Endothelial cell of umbilical vein (primary cell): ENCODE data around the gene SPPL3. TPM values are rescaled to one million over a fixed set of nuclear protein-coding genes. Genes with fewer than 3 reads are reported as not detected.

Experiments used
- BruUV-seq: library from RNA; stranded (reverse); fragments of 400-500 nt; replicated peaks from 2 replicates; lab custom pipeline; 2021; lab: Mats Ljungman, UMichigan
- CTCF ChIA-PET: fragments of 300-600, 350-600 bp; sonication (Branson Sonifier 250); formaldehyde crosslinking; loops from one replicate; lab custom pipeline; 2021; ENCODE audit warnings: antibody characterized with exemption, inconsistent platforms; lab: Charles Lee
- POLR2A ChIA-PET: fragments of 300-600, 350-600 bp; sonication (Branson Sonifier 250); formaldehyde crosslinking; loops from one replicate; lab custom pipeline; 2021; ENCODE audit warnings: antibody characterized with exemption, inconsistent platforms; lab: Charles Lee
- DNase-seq: peaks from one replicate; pipeline ENCODE4 v3.0.0-alpha.2; 2011; ENCODE audit warnings: low read depth, low spot score
- FAIRE-seq: peaks from 2 replicates; lab custom pipeline; 2011; peaks lifted over from hg19 to GRCh38; lab: Jason Lieb, UNC
- H2AFZ ChIP-seq: 2 replicates; pipeline ENCODE4 v1.6.0; 2012; ENCODE audit warnings: low read depth, low read length, control low read depth, inconsistent platforms
- H3K27ac ChIP-seq: 2 replicates; pipeline ENCODE4 v1.5.1; 2011; ENCODE audit warnings: low read depth, mild to moderate bottlenecking, control low read depth, low read length, moderate library complexity; ENCODE audit not compliant: insufficient read depth
- H3K27me3 ChIP-seq, 2 experiments: 2 replicates each; pipeline versions ENCODE4 v1.6.0 to v1.6.1; 2011; ENCODE audit warnings: low read length in 2 of 2, mixed read lengths in 1 of 2; ENCODE audit not compliant: control insufficient read depth in 2 of 2, insufficient read depth in 2 of 2
- H3K36me3 ChIP-seq, 2 experiments: 2 replicates in 1 of 2; 3 replicates in 1 of 2; pipeline ENCODE4 v1.5.1; 2011; ENCODE audit warnings: low read length in 2 of 2, mild to moderate bottlenecking in 1 of 2, moderate library complexity in 1 of 2; ENCODE audit not compliant: control insufficient read depth in 2 of 2, insufficient read depth in 2 of 2; ENCODE audit errors: extremely low read depth in 1 of 2
- H3K4me1 ChIP-seq: 3 replicates; pipeline ENCODE4 v1.5.1; 2011; ENCODE audit warnings: mild to moderate bottlenecking, low read length; ENCODE audit not compliant: control insufficient read depth, insufficient read depth; ENCODE audit errors: extremely low read depth
- H3K4me2 ChIP-seq: 2 replicates; pipeline ENCODE4 v1.6.1; 2011; ENCODE audit warnings: low read length, control low read depth, mixed read lengths; ENCODE audit not compliant: insufficient read depth
- H3K4me3 ChIP-seq, 3 experiments: fragments of 200-600 bp in 1 of 3; sonication (generic), shearing (Covaris generic) in 1 of 3; replicated peaks in 1 of 3; 2 replicates each; pipeline ENCODE4 v1.5.1; 2011 to 2016; ENCODE audit warnings: control low read depth in 3 of 3, low read length in 3 of 3, mild to moderate bottlenecking in 2 of 3, inconsistent platforms in 1 of 3, low read depth in 1 of 3, moderate library complexity in 1 of 3; ENCODE audit not compliant: insufficient read depth in 1 of 3
- H3K79me2 ChIP-seq: 2 replicates; pipeline ENCODE4 v1.6.0; 2012; ENCODE audit warnings: low read length, inconsistent platforms; ENCODE audit not compliant: control insufficient read depth, insufficient read depth
- H3K9ac ChIP-seq: replicated peaks from 2 replicates; pipeline ENCODE3; 2011; ENCODE audit warnings: low read length, control low read depth; ENCODE audit not compliant: insufficient read depth; ENCODE audit errors: extremely low read depth
- H3K9me1 ChIP-seq: replicated peaks from 3 replicates; pipeline ENCODE4 v1.6.0; 2011; ENCODE audit warnings: mild to moderate bottlenecking, low read length; ENCODE audit not compliant: control insufficient read depth, insufficient read depth; ENCODE audit errors: extremely low read depth
- H3K9me3 ChIP-seq: replicated peaks from 2 replicates; pipeline ENCODE4 v1.5.1; 2012; ENCODE audit warnings: low read length, inconsistent platforms; ENCODE audit not compliant: control insufficient read depth, insufficient read depth
- H4K20me1 ChIP-seq: replicated peaks from 2 replicates; pipeline ENCODE3; 2011; ENCODE audit warnings: mild to moderate bottlenecking, low read length; ENCODE audit not compliant: control insufficient read depth, insufficient read depth; ENCODE audit errors: extremely low read depth
- EZH2 ChIP-seq: IDR thresholded peaks from 2 replicates; pipeline ENCODE4 v1.6.1; 2012; ENCODE audit warnings: borderline replicate concordance, low read depth, mild to moderate bottlenecking, moderate library complexity, low read length, inconsistent platforms; ENCODE audit not compliant: severe bottlenecking
- FOS ChIP-seq: IDR thresholded peaks from 2 replicates; pipeline ENCODE4 v1.6.1; 2011; ENCODE audit warnings: mild to moderate bottlenecking, low read length, moderate library complexity, borderline replicate concordance; ENCODE audit not compliant: insufficient read depth
- GATA2 ChIP-seq: IDR thresholded peaks from 2 replicates; pipeline ENCODE4 v1.7.0; 2011; ENCODE audit warnings: low read depth, mild to moderate bottlenecking, moderate library complexity, mixed read lengths, low read length; ENCODE audit not compliant: insufficient read length, insufficient read depth
- JUN ChIP-seq: IDR thresholded peaks from 2 replicates; pipeline ENCODE4 v1.6.1; 2011; ENCODE audit warnings: borderline replicate concordance, low read depth; ENCODE audit not compliant: insufficient read length, insufficient read depth
- MYC ChIP-seq: IDR thresholded peaks from one replicate; pipeline ENCODE4 v1.6.1; 2011; ENCODE audit warnings: mild to moderate bottlenecking, low read depth, low read length
- POLR2A ChIP-seq: IDR thresholded peaks from 2 replicates; pipeline ENCODE4 v1.6.1; 2012; ENCODE audit warnings: low read depth, mild to moderate bottlenecking, control low read depth, low read length
- POLR2AphosphoS5 ChIP-seq: IDR thresholded peaks from 2 replicates; pipeline ENCODE4 v1.6.1; 2012; ENCODE audit warnings: low read depth, mild to moderate bottlenecking, control low read depth, low read length, moderate library complexity; ENCODE audit not compliant: insufficient read depth
- dilution Hi-C: fragments of 300-500 bp; cut with MboI; formaldehyde crosslinking; loops from one replicate; pipeline ENCODE4 v1.15.0; 2019; ENCODE audit warnings: low sequenced_read_pairs; ENCODE audit not compliant: extremely low pct_ligation_motif_present
- intact Hi-C: fragments of 100-400 bp; cut with micrococcal nuclease; formaldehyde crosslinking; loops from one replicate; pipeline ENCODE4 v1.10.0; 2022
- polyA plus RNA-seq, 4 experiments: library from polyadenylated mRNA; depleted of rRNA in 3 of 4; stranded (reverse) in 3 of 4; unstranded in 1 of 4; fragments of >200 nt; gene quantifications; 2 replicates each; pipeline versions ENCODE4 v1.2.1 to v1.2.3, GENCODE V29; 2011 to 2012; ENCODE audit warnings: missing spikeins in 1 of 4
- total RNA-seq: library from RNA; stranded (reverse); gene quantifications from 2 replicates; pipeline ENCODE4 v1.2.3, GENCODE V29; 2021
- TF ChIP-seq, protein P1 (sequence below): IDR thresholded peaks from 2 replicates; pipeline ENCODE4 v1.6.1; 2011; ENCODE audit not compliant: insufficient read depth, insufficient read length
- TF ChIP-seq, protein P2 (sequence below), 2 donors: IDR thresholded peaks; 1 replicate in 1 of 2; 2 replicates in 1 of 2; pipeline ENCODE4 v1.5.1; 2011; ENCODE audit warnings: low read length in 2 of 2, mild to moderate bottlenecking in 2 of 2, moderate library complexity in 2 of 2, control low read depth in 1 of 2, inconsistent platforms in 1 of 2, low read depth in 1 of 2; ENCODE audit not compliant: insufficient read depth in 1 of 2; ENCODE audit errors: extremely low read depth in 1 of 2

SPPL3 gene
- total and polyA plus RNA-seq, 2 donors (not counting 3 experiments of a cell fraction or from before 2014, with no cell fraction given): 30.6 to 53.0 TPM

- H3K9me1 ChIP-seq: no peaks in the 10 kb centered on the region
- no peaks in the 10 kb centered on the region for H3K36me3 ChIP-seq
- DNase-seq (no peak), FAIRE-seq (no peak)
- no TSS peak for BruUV-seq
- no peaks in the 10 kb centered on the region for H3K9me3 ChIP-seq
- no peak overlapping the region for H3K27ac ChIP-seq
- no peak overlapping the region for H3K4me3 ChIP-seq
- dilution Hi-C loops (no loop called here), intact Hi-C loops (no loop called here)
- TF ChIP-seq JUN (no peak), POLR2AphosphoS5 (no peak), FOS (no peak), MYC (no peak), GATA2 (no peak), POLR2A (no peak), EZH2 (no peak)
- TF ChIP-seq, protein P1, sequence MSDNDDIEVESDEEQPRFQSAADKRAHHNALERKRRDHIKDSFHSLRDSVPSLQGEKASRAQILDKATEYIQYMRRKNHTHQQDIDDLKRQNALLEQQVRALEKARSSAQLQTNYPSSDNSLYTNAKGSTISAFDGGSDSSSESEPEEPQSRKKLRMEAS: no peak
- TF ChIP-seq, protein P2, sequence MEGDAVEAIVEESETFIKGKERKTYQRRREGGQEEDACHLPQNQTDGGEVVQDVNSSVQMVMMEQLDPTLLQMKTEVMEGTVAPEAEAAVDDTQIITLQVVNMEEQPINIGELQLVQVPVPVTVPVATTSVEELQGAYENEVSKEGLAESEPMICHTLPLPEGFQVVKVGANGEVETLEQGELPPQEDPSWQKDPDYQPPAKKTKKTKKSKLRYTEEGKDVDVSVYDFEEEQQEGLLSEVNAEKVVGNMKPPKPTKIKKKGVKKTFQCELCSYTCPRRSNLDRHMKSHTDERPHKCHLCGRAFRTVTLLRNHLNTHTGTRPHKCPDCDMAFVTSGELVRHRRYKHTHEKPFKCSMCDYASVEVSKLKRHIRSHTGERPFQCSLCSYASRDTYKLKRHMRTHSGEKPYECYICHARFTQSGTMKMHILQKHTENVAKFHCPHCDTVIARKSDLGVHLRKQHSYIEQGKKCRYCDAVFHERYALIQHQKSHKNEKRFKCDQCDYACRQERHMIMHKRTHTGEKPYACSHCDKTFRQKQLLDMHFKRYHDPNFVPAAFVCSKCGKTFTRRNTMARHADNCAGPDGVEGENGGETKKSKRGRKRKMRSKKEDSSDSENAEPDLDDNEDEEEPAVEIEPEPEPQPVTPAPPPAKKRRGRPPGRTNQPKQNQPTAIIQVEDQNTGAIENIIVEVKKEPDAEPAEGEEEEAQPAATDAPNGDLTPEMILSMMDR (IDR thresholded peaks at IDR 0.05; ENCODE audit: extremely low read depth in 1 of 2, insufficient read depth in 1 of 2, low read depth in 1 of 2, low read length in 2 of 2): no peak
- CTCF ChIA-PET: interaction anchor here (1.2 to 1.5 kb wide), 2 partner anchors 10 to 35 kb away, joined by 3 to 4 read pairs; no protein-coding TSS in a partner anchor
- H3K4me1 ChIP-seq: peaks cover 8% of the 10 kb centered on the region
- H3K4me2 ChIP-seq: no peak overlapping the region
- H2AFZ ChIP-seq: no peak overlapping the region
- H4K20me1 ChIP-seq: peaks cover 12% of the 10 kb centered on the region
- no peak overlapping the region for H3K9ac ChIP-seq
- POLR2A ChIA-PET: no interaction called here
- no peaks in the 10 kb centered on the region for H3K27me3 ChIP-seq
- H3K79me2 ChIP-seq: peaks cover 3% of the 10 kb centered on the region
Observed at GRCh38 chr12:120818416-120818815, 85.7 kb downstream of the SPPL3 start.
